Stimulated activated CD4-positive, alpha-beta T cell treated with anti-CD3 and anti-CD28 coated beads, Interleukin-12 subunit alpha, Interleukin-12 subunit beta, amount 100 ng/mL, for 24 hours (primary cell): ENCODE data around the gene CAMKMT.
"Not testable (repeated sequence)": the region's sequence is repeated elsewhere in the genome, so short reads cannot be mapped to it uniquely, and the experiment has no call there.

Experiments used
- DNase-seq, 2 experiments: peaks; one replicate each; pipeline ENCODE4 v3.0.0-alpha.2; 2020; ENCODE audit warnings: low read depth in 2 of 2

The CAMKMT gene

GRCh38 chr2:44549856-44550255 lies 188.1 kb downstream of the CAMKMT start:
- DNase-seq, result no peak

- no peak for DNase-seq
These were observed 188.8 kb downstream of the CAMKMT start for GRCh38 chr2:44550561-44550960.

- DNase-seq, result no peak
These were observed 189.8 kb downstream of the CAMKMT start for GRCh38 chr2:44551497-44551896.

GRCh38 chr2:44553456-44553855 lies 191.7 kb downstream of the CAMKMT start:
- no peak for DNase-seq

- no peak for DNase-seq
These were observed 194.0 kb downstream of the CAMKMT start for GRCh38 chr2:44555700-44556099.

- DNase-seq, result no peak
These were observed 197.4 kb downstream of the CAMKMT start for GRCh38 chr2:44559108-44559507.

- DNase-seq, result peak in 1 of 2 experiments; percentile 6
These were observed 198.6 kb downstream of the CAMKMT start for GRCh38 chr2:44560352-44560751.

- DNase-seq, result no peak
These were observed 199.2 kb downstream of the CAMKMT start for GRCh38 chr2:44560941-44561340.

- no peak for DNase-seq
These were observed 201.0 kb downstream of the CAMKMT start for GRCh38 chr2:44562737-44563136.

- no peak for DNase-seq
These were observed 203.0 kb downstream of the CAMKMT start for GRCh38 chr2:44564752-44565151.

- DNase-seq, result no peak
These were observed 204.3 kb downstream of the CAMKMT start for GRCh38 chr2:44566059-44566458.

- no peak for DNase-seq
These were observed 207.7 kb downstream of the CAMKMT start for GRCh38 chr2:44569491-44569890.

- no peak for DNase-seq
These were observed 208.5 kb downstream of the CAMKMT start for GRCh38 chr2:44570271-44570670.

GRCh38 chr2:44570777-44571176 lies 209.0 kb downstream of the CAMKMT start:
- no peak for DNase-seq

- no peak for DNase-seq
These were observed 210.6 kb downstream of the CAMKMT start for GRCh38 chr2:44572196-44572900.

- DNase-seq, result no peak
These were observed 212.2 kb downstream of the CAMKMT start for GRCh38 chr2:44573996-44574395.

- no peak for DNase-seq
These were observed 216.8 kb downstream of the CAMKMT start for GRCh38 chr2:44578471-44579093.

GRCh38 chr2:44579115-44579836 lies 217.5 kb downstream of the CAMKMT start:
- no peak for DNase-seq

- no peak for DNase-seq
These were observed 218.1 kb downstream of the CAMKMT start for GRCh38 chr2:44579837-44580230.

- DNase-seq, result no peak
These were observed 219.2 kb downstream of the CAMKMT start for GRCh38 chr2:44580875-44581515.

GRCh38 chr2:44582363-44583008 lies 220.7 kb downstream of the CAMKMT start:
- no peak for DNase-seq

GRCh38 chr2:44595615-44596014 lies 233.9 kb downstream of the CAMKMT start:
- not testable (repeated sequence) for DNase-seq
